ENCODE data around the gene KMT2C. TPM values are rescaled to one million over a fixed set of nuclear protein-coding genes. Genes with fewer than 3 reads are reported as not detected.
A peak's percentile ranks its signal among the peaks of the same experiment; 100 is the strongest.
"Not testable (repeated sequence)": the region's sequence is repeated elsewhere in the genome, so short reads cannot be mapped to it uniquely, and the experiment has no call there.

KMT2C gene
- total RNA-seq, 1 experiment from 2014 or later: 8.5 TPM

DNA sequence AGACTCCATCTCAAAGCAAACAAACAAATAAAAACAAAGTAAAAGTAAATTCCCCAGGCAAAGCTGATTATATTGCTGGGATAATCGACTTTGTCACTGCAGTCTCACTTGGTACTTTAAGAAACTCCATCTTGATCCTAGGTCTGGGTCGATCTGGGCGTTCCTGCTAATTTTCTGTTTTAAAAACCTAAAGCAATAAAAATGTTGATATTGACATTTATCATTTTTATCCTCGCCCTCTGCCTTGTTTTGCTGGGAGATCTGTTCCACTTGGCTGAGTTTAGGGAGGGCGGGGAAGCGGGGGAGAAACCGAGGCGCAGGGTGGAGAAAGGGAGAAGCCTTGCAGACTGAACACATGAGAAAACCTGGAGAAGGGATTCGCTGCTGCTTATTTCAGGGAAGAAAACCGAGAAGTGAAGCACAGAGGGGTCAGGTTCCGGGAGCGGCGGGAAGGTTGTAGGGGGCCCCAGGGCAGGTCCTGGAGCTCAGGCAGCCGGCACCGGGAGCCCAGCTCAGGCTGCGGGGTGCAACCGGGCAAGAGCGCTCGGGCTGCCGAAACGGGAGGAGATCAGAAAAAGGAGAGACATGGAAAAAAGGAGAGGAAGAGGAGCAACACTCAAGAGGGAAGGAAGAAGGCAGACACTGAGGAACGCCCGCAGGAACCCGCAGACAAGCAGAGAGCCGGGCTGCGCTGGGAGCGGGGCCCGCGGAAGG is 27.3 kb upstream of the KMT2C start:
- Histone ChIP-seq H3K27me3 (ENCODE audit: control insufficient read depth, insufficient read depth, low read length) (no peaks in the 10 kb centered on the region; the same call in 1 of the 2 replicates), H3K36me3 (replicated peaks; ENCODE audit: control insufficient read depth, insufficient read depth, low read length) (no peaks in the 10 kb centered on the region), H3K4me3 (ENCODE audit: insufficient read depth, low read depth, low read length) (peak overlapping the region; percentile 61)
- no peak for DNase-seq

DNA sequence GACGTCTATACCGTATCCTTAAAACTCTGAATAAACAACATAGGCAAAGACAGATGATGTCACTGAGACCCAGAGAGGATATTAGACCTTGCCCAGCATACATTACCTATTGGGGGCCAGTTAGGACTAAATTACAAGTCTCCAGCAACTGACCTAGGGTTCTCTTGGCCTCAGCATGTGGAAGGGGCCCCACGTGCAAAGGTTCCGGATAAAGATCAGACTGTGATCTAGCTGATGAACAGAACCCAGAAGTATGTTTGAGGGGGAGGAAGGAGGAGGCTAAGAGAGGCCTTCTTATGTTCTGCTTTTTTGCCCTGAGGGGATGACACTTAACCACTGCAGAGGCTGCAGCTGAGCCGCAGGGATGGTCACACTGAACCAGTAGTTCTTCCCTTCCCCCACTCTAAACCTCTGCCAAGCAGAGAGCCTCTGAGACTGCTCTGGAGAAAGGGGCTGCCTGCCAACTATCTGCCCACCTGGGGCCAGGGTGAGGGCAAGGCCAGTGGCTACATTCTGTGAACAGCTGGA is 24.0 kb upstream of the KMT2C start:
- H3K36me3 ChIP-seq (replicated peaks; ENCODE audit: control insufficient read depth, insufficient read depth, low read length): no peaks in the 10 kb centered on the region
- no peak overlapping the region for H3K4me3 ChIP-seq (ENCODE audit: insufficient read depth, low read depth, low read length)
- no peaks in the 10 kb centered on the region for H3K27me3 ChIP-seq (ENCODE audit: control insufficient read depth, insufficient read depth, low read length)
- DNase-seq: no peak

DNA sequence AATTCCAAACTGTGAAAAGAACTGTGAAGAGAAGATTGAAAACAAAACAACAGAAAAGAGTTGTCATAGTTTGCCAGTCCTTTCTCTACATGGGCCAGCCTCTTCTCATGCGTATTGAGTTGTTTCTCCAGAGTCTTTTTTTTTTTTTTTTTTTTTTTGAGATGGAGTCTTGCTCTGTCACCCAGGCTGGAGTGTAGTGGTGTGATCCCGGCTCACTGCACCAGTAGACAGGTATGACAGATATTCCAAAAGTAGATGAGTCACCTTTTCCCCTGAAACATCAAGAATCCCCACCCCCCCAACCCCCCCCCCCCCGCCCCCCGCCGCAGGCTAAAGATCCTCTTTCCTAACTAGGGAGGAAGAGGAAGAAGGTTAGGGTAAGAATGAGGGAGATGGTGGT is 15.6 kb upstream of the KMT2C start:
- no peak overlapping the region for H3K4me3 ChIP-seq (ENCODE audit: insufficient read depth, low read depth, low read length)
- H3K36me3 ChIP-seq (replicated peaks; ENCODE audit: control insufficient read depth, insufficient read depth, low read length): no peaks in the 10 kb centered on the region
- no peaks in the 10 kb centered on the region for H3K27me3 ChIP-seq (ENCODE audit: control insufficient read depth, insufficient read depth, low read length)
- DNase-seq: no peak

DNA sequence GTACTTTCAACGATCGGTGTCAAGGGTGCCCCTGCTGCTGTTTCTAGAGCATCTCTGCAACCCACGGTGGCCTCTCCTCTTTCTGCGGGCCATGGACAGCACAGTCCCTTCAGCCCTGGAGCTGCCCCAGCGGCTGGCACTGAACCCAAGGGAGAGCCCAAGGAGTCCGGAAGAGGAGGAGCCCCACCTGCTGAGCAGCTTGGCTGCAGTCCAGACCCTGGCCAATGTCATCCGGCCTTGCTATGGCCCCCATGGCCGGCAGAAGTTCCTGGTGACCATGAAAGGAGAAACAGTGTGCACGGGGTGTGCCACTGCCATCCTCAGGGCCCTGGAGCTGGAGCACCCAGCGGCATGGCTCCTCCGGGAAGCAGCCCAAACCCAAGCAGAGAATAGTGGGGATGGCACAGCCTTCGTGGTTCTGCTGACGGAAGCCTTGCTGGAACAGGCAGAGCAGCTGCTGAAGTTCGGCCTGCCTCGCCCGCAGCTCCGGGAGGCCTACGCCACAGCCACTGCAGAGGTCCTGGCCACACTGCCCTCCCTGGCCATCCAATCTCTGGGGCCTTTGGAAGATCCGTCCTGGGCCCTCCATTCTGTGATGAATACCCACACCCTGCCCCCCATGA is 9.7 kb upstream of the KMT2C start:
- H3K36me3 ChIP-seq (replicated peaks; ENCODE audit: control insufficient read depth, insufficient read depth, low read length); H3K4me3 ChIP-seq (ENCODE audit: insufficient read depth, low read depth, low read length); DNase-seq; H3K27me3 ChIP-seq (ENCODE audit: control insufficient read depth, insufficient read depth, low read length): not testable (repeated sequence)

DNA sequence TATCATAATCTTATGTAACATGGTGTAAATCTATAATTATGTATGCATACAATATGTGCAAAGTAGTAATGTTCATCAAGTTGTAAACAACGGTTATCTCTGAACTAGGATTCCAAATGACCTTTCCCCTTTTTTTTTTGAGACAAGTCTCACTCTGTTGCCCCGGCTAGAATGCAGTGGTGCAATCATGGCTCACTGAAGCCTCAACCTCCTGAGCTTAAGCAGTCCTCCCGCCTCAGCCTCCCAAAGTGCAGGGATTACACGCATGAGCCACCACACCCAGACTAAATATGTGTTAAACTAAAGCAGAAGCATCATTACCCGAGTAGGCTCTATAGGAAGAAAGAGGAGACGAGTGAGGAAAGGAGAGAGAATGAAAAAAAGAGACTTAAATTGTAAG is 7.8 kb upstream of the KMT2C start:
- H3K4me3 ChIP-seq (ENCODE audit: insufficient read depth, low read depth, low read length): no peak overlapping the region
- no peaks in the 10 kb centered on the region for H3K36me3 ChIP-seq (replicated peaks; ENCODE audit: control insufficient read depth, insufficient read depth, low read length)
- DNase-seq: no peak
- no peaks in the 10 kb centered on the region for H3K27me3 ChIP-seq (ENCODE audit: control insufficient read depth, insufficient read depth, low read length)

DNA sequence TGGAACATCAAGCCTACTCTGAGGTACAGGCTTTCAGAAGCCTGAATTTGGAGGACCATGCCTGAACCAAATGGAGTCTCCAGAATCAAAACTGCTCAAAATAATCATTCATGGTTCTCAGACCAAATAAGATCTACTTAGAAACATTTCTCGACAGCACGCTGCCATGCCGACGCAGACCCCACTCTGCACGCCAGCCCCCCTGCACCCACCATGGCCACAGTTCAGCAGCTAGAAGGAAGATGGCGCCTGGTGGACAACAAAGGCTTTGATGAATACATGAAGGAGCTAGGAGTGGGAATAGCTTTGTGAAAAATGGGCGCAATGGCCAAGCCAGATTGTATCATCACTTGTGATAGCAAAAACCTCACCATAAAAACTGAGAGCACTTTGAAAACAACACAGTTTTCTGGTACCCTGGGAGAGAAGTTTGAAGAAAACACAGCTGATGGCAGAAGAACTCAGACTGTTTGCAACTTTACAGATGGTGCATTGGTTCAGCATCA is 6.6 kb upstream of the KMT2C start:
- no peaks in the 10 kb centered on the region for H3K36me3 ChIP-seq (replicated peaks; ENCODE audit: control insufficient read depth, insufficient read depth, low read length)
- DNase-seq: no peak
- no peaks in the 10 kb centered on the region for H3K27me3 ChIP-seq (ENCODE audit: control insufficient read depth, insufficient read depth, low read length)
- no peak overlapping the region for H3K4me3 ChIP-seq (ENCODE audit: insufficient read depth, low read depth, low read length)

DNA sequence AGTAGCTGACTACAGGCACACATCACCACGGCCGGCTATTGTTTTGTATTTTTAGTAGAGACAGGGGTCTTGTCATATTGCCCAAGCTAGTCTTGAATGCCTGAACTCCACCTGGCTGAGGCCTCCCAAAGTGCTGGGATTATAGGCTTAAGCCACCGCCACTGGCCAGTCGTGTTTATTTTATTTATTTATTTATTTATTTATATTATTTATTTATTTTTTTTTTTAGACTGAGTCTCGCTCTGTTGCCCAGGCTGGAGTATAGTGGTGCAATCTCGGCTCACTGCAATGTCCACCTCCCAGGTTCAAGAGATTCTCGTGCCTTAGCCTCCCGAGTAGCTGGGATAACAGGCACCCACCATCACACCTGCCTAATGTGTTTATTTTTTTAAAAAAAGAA is 6.0 kb upstream of the KMT2C start:
- not testable (repeated sequence) for H3K36me3 ChIP-seq (replicated peaks; ENCODE audit: control insufficient read depth, insufficient read depth, low read length); DNase-seq; H3K27me3 ChIP-seq (ENCODE audit: control insufficient read depth, insufficient read depth, low read length); H3K4me3 ChIP-seq (ENCODE audit: insufficient read depth, low read depth, low read length)

DNA sequence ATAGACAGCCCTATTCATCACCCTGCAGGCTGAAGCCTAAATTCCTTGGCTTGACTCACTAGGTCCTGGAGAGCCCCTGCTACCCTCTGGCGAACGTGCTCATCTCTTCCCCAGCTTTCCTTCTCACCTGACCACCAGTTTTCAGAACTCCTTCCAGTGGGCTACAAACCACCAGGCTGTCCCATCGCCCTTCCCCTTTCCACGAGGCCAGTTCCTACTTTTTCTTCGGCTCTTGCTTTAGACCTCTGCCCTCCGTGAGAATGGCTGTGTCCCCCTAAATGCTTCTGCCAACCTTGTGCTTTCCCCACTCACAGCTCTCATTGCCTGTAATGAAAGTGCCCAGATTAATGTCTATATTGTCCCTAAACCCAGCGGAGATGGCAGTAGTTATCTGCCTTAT is 5.4 kb upstream of the KMT2C start:
- DNase-seq; H3K4me3 ChIP-seq (ENCODE audit: insufficient read depth, low read depth, low read length); H3K36me3 ChIP-seq (replicated peaks; ENCODE audit: control insufficient read depth, insufficient read depth, low read length); H3K27me3 ChIP-seq (ENCODE audit: control insufficient read depth, insufficient read depth, low read length): not testable (repeated sequence)

DNA sequence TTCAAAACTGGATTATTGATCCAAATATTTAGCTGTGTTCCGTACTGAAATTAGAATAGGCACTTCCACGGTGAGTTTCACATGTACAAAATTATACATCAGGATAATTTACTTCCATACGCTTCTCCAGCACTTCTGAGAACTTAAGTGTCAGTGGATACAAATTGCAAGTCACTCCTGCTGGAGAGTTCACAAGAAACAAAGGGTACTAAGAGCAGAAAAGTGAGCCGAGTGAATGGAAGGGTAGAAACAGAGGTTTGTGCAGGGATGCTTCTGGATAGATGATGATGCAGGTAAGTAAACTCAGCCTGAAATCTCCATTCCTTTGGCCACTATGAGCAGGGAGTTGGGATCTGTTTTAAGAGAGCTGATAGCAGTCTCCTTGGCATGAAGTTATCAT is 2.2 kb upstream of the KMT2C start:
- not testable (repeated sequence) for DNase-seq; H3K27me3 ChIP-seq (ENCODE audit: control insufficient read depth, insufficient read depth, low read length); H3K4me3 ChIP-seq (ENCODE audit: insufficient read depth, low read depth, low read length); H3K36me3 ChIP-seq (replicated peaks; ENCODE audit: control insufficient read depth, insufficient read depth, low read length)

DNA sequence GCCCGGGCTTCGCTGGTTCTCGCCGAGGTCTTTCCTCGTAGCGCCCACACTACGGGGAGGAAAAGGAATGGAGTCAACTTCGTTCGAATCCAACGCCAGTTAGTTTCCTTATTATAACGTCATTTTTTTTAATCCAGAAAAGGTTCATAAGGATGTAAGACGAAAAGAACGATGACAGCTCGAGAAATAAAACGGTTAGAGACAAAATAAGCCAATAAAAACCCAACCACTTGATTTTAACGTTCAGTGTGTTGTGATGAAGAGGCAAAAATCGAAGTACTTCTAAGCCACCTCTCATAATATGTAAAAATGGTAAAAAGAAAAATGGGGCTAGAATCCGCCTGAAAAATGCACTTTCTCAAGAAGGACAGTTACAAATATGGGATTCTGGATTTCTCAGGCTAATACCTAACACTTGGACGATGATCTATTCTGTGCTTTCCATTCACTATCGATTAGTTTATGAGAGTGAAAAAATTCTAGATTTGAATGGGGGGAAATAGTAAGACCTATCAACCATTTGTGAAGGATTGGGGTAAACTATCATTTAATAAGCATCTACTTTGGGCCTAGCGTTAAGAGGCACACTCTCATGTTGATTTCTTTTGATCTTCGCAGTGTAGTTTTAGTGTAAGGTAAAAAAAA is 1.2 kb upstream of the KMT2C start:
- not testable (repeated sequence) for DNase-seq; H3K27me3 ChIP-seq (ENCODE audit: control insufficient read depth, insufficient read depth, low read length); H3K36me3 ChIP-seq (replicated peaks; ENCODE audit: control insufficient read depth, insufficient read depth, low read length)
- peak overlapping the region; percentile 48 for H3K4me3 ChIP-seq (ENCODE audit: insufficient read depth, low read depth, low read length)

DNA sequence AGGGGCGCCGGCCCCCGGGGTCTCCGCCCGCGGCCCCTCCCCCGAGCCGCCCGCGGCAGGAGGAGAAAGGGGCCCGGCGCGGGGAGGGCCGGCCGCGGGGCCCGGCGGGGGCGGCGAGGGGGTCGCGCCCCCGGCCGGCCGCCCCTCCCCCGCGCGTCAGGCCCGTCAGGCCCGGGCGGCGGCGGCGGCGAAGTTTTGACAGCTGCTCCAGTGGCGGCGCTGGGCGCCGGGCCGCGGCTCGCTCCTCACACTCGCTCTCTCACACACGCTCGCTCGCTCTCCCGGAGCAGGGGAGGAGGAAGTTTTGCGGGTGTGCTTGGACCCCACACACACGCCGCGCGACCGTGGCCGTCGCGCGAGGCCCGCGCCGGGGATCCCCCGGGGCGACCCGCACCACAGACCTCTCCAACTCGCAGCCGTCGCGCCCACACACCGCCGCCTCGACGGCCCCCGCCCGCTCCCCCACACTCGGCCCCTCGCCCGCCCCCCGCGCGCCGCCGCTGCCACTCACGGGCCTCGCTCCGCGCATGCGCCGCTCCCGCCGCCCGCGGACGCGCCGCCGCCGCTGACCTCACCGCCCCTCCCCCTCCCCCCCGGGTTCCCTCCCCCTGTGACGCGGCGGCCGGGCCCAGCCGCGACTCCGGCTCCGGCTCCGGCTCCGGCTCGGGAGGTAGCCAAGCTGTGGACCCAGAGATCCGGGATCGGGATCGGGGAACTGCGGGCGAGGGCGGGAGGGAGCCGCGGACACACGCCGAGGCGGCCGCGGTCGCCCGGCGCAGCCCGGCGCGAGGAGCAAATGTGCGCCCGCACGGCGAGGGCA is 518 bp upstream of the KMT2C start:
- H3K4me3 ChIP-seq (ENCODE audit: insufficient read depth, low read depth, low read length): peak overlapping the region; percentile 79
- no peaks in the 10 kb centered on the region for H3K27me3 ChIP-seq (ENCODE audit: control insufficient read depth, insufficient read depth, low read length)
- no peaks in the 10 kb centered on the region for H3K36me3 ChIP-seq (replicated peaks; ENCODE audit: control insufficient read depth, insufficient read depth, low read length)
- DNase-seq: peak; percentile 98

DNA sequence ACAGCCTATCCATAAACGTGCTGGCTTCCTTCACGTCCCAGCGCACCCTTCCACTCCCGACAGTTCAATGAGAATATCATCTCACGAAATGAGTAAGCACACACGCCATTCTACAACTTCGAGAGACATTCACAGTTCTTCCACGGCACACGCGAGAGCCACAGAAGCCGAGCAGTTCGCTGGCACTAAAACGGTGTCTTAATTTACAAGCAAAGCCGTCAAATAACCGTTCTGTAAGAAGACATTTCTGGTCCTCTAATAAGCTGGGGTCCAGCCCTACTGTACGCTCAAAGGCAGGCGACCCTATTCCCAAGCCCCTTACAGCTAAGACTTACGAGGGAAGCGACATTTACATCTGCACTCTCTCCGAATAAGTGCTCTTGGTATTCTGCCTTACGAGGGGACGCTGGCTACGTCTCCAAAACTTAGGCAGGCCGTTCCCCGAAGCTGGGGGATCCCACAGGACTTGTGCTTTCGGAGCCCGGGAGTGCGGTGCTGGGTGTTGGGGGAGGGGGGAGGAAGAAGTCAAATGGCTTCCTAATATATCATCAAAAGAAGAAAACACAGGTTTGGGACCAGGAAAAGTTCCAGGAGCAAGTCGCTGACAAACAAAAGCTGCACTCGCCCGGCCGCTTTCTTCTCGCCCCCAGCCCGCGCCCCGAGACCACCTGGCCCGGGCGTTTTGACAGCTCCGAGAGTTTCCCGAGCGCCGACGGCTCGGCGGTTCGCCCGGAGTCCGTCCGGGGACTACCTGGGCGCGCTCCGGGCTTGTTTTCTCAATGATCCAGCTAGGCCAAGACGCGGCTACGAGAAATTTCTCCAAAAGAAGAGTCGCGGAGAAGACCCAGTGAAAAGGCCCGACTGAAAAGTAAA is 1.1 kb downstream of the KMT2C start:
- not testable (repeated sequence) for H3K27me3 ChIP-seq (ENCODE audit: control insufficient read depth, insufficient read depth, low read length); H3K36me3 ChIP-seq (replicated peaks; ENCODE audit: control insufficient read depth, insufficient read depth, low read length)
- H3K4me3 ChIP-seq (ENCODE audit: insufficient read depth, low read depth, low read length): peak overlapping the region; percentile 61
- DNase-seq: peak; percentile 61

DNA sequence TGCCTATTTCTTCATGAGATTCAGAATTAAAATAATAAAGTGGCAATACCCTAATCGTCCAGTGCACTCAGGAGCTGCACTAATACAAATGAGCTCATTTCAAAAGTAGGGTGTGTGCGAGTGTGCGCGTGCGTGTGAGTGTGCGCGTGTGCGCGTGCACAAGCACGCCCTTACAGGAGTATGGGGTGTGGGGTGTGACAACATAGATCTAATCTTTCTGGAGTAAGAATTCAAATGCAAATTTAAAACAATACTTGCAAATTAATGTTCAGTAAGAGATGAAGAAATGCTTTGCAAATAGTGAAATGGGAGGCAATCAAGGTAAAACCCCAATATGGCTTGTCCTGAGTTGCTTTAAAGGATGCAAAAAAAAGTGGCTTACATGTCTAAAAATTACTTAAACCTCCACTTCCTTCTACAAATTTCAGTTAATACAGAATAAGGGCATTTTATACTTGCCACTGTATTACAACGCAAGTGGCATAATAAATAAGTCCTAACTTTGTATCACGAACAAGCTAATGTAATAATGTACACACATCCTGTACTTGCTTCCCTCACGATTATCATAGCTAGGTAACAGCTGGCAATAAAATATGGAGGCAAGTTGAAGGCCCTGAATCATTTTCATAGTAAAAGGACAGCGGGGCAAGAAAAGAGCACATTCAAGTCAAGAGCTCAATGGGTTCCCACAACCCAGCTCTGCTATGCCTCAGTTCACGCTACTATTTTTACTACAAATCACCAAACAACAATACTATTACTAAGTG is 1.9 kb downstream of the KMT2C start:
- peak overlapping the region; percentile 61 for H3K4me3 ChIP-seq (ENCODE audit: insufficient read depth, low read depth, low read length)
- DNase-seq; H3K36me3 ChIP-seq (replicated peaks; ENCODE audit: control insufficient read depth, insufficient read depth, low read length); H3K27me3 ChIP-seq (ENCODE audit: control insufficient read depth, insufficient read depth, low read length): not testable (repeated sequence)
